Measurements from ENCODE around the gene DTX3.
"Not testable (repeated sequence)": the region's sequence is repeated elsewhere in the genome, so short reads cannot be mapped to it uniquely, and the experiment has no call there.

DTX3 gene

DNA sequence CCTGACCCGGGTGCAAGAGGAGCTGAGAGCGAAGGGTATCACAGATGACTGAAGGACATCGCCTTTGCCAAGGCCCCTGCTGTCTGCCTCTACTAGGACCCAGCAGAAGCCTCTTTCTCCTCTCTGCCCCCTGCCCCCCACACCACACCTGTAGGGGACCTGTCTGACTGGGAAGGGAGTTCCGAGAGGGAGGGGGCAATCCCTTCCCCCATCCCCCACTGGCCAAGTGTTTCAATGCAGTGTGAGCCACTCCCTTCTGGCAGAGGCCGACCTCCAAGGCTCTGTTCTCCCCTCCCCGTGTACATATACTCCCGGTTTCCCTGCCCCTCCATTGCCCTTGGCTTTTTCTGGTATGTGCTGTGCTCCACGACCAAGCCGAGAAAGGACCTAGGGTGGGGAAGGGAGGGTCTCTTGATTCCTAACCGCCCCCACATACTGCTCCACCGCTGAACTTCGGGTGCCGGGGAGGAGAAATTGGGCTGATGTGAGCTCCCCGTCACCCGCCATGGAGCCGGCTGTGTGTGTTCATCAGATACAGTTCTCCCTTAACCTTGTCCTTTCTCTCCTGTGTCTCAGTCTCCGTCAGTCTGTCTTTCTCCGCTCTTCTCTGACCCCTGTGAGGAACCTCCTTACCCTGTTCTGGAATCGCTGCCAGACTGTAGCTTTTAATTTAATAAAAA lies 4.6 kb downstream of the DTX3 start:
- DNase-seq, result no peak

DNA sequence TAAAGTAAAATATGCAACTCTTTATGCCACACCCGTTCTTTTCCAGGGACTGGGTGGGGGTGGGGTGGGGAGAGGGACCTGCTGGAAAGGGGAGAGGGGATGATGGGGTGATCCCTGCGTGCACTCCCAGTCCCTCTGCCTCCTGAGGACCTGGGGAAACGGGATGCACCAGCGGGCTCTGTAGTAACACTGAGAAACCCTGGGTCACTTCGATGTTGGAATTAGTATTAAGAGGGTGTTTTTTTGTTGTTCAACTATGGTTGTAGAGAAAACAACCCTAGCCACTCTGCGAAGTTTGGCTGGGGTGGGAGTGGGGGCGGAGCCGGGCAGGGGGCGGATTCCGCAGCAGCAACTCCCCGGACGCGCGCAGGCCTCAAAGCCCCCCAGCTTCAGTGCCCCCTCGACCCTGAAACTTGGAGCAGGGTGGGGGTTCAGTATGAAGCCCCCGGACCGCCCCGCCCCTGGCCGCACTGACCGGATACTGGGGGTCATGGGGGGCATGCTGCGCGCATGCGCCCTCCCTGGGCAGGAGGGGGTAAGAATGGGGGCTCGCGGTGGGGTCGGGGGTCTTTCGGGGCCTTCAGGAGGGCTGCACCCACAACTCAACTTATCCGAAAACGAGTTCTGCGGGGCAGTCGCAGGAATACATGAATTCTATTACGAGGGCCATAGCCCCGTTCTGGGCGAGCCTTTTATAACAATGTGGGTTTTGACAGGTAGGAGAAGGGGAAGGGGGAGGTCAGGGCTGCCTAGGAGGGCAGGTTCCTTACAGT lies 5.3 kb downstream of the DTX3 start:
- no peak for DNase-seq

DNA sequence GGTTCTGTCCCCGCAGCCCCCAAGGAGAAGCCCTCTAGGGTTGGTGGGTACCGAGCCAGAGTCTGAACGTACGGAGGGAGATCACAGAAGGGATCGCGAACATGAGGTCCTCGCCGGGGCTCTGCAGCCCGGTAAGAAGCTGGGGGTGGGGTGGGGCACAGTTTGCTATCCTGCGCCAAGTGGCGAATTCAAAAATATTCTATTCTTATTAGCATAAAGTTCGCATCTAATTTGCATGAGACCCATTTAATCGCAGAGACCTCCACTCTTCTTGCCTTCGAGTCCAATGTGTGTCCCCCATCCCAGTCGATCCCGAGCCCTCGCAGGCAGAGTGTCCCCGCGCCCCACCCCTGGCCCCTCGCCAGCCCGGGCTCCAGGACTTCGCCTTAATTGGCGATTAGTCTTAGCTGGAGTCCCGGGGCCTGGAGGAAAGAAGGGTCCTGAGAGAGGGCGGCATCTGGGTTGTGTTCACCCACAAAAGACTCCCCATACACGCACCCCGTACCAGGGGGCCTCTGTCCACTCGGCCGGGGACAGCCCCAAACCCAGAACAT lies 6.0 kb downstream of the DTX3 start:
- DNase-seq, result peak; percentile 67

GRCh38 chr12:57611108-57611826 lies 6.6 kb downstream of the DTX3 start, which contains the start of gene ARHGEF25:
Gene ARHGEF25, plus strand, starts transcription at chr12:57611435. Its CDS starts 460 bp downstream, at chr12:57611895.
- peak; percentile 89 for DNase-seq

- peak; percentile 61 for DNase-seq
These were observed 7.4 kb downstream of the DTX3 start for GRCh38 chr12:57611827-57612710.

DNA sequence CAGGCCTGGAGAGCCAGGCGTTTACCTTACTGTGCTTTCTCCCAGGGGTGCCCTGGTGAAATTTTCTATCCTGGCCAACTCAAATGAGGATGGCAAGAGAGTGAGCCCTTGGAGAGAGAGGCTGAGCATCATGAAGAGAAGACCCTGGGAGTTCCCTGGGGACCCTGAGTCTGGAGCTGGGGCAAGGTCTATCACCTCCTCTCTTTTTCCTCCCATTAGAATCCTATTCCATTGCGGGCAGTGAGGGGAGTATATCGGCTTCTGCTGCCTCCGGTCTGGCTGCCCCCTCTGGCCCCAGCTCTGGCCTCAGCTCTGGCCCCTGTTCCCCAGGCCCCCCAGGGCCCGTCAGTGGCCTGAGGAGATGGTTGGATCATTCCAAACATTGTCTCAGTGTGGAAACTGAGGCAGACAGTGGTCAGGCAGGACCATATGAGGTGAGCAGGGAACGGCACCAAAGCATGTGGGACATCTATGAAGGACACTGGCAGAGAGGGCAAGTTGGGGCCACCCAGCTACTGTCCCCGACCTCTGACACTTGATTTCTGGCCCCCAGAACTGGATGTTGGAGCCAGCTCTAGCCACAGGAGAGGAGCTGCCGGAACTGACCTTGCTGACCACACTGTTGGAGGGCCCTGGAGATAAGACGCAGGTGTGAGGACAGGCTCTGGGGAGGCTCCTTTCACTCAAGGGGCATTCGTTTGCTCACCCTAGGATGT lies 8.2 kb downstream of the DTX3 start:
- DNase-seq, result no peak

DNA sequence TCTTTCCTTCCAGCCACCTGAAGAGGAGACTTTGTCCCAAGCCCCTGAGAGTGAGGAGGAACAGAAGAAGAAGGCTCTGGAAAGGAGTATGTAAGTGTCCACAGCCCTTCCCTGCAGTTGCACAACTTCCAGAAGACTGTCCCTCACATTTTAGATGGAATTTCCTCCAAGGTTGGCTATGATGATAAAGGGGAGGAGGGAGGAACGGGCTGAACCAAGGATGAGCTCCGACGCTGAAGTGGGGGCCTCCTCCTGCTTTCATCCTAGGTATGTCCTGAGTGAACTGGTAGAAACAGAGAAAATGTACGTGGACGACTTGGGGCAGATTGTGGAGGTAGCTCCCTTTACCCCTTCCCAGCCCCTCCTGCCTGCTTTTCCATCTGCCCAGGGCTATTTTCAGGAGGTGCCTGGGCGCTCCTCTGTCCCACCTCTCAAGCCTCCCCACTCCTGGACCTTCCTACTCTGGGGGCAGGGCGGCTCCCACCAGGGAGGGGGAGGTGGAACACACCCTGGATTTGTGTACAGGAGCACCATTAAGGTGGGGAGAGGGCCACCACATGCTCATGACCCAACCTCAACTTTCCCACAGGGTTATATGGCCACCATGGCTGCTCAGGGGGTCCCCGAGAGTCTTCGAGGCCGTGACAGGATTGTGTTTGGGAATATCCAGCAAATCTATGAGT lies 8.9 kb downstream of the DTX3 start:
- DNase-seq, result no peak

DNA sequence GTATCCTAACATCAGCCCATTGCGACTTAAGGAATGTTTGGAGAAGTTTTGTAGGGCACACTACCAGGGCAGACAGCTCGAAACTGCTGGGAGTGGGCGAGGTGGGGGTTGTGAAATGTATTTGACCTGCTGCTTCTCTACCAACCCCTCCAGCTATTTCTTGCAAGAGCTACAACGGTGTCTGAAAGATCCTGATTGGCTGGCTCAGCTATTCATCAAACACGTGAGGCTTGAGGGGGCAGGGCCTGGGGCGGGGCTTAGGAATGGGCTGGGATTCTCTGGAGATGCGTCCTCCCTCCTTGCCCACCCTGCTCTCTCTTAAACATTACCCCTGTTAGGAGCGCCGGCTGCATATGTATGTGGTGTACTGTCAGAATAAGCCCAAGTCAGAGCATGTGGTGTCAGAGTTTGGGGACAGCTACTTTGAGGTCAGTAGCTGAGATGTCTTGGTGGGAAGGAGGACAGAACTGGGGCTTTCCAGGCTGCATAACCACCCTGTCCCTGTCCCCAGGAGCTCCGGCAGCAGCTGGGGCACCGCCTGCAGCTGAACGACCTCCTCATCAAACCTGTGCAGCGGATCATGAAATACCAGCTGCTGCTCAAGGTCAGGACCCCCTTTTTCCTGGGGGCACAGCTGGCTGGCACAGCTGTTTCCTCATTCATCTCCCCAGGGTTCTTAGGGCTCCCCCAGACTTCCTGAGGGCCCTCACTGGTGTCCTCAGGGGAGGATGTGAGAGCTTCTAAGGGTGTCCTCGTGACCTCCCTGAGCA lies 9.7 kb downstream of the DTX3 start:
- peak; percentile 10 for DNase-seq

DNA sequence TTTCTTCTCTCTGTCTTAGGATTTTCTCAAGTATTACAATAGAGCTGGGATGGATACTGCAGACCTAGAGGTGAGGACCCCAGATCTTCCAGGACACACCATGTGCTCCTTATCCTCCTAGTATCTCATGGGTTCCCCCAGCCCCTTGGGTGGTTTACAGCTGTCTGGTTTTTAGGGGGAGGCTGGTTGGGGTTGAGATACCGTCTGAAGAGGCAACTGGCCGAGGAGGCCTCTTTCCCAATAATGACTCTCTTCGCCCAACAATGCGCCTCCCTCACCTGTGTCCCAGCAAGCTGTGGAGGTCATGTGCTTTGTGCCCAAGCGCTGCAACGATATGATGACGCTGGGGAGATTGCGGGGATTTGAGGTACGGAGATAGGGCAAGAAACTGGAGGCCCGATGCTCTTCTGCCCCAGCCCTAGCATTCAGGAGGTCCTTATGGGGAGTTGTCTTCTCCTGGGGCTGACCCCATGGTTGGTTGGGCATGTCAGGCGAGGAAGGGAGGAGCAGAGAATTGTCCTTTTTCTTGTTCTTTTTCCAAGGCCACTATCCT lies 10.4 kb downstream of the DTX3 start:
- no peak for DNase-seq

- no peak for DNase-seq
These were observed 11.0 kb downstream of the DTX3 start for GRCh38 chr12:57615637-57616036.

DNA sequence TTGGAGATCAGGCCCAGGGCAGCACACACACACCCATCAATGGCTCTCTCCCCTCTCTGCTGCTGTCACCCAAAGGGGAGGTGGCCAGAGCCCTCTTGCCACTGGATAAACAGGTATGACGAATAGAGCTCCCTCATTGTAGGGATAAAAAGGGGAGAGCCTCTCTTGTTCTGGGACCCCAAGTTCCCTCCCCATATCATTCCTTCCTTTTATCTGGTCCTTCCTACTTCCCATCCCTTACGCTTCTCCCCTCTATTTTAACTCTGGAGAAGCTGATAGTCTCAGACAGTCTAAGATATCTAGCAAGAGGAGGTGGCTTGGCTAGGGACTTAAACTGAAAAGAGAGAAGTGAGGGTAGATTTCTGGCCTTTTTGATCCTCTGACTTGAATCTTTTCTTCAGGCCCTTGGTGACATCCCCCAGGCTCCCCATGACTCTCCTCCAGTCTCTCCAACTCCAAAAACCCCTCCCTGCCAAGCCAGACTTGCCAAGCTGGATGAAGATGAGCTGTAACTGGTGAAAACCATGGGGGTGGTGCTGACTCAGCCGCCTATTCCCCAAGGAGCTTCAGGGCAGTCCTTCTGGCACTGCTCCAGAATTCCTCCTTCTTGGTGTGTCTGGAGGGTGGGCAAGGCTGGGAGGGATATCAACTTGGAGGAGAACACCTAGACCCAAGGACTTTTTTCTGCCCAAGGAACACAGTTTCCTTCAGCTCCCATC lies 11.9 kb downstream of the DTX3 start:
- peak; percentile 40 for DNase-seq

DNA sequence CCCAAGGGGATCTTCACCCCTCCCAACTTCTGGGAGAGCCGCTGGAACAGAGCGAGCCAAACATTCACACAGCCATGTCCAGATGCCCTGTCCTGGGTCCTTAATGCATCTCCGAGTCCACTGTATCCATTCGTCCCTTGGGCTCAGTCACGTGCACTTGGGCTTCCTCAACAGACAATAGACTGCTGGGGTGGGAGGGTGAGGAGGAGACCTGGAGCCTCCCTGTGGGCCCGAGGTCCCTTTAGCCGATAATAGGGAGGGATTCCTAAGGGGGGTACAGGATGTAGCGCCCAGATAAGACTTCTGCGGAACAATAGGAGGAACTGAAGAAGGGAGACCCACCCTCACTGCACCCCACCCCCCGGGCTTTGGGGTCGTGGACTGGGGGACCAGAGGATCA lies 13.3 kb downstream of the DTX3 start:
- no peak for DNase-seq

- DNase-seq, result not testable (repeated sequence)
These were observed 13.8 kb downstream of the DTX3 start for GRCh38 chr12:57618431-57618830.

DNA sequence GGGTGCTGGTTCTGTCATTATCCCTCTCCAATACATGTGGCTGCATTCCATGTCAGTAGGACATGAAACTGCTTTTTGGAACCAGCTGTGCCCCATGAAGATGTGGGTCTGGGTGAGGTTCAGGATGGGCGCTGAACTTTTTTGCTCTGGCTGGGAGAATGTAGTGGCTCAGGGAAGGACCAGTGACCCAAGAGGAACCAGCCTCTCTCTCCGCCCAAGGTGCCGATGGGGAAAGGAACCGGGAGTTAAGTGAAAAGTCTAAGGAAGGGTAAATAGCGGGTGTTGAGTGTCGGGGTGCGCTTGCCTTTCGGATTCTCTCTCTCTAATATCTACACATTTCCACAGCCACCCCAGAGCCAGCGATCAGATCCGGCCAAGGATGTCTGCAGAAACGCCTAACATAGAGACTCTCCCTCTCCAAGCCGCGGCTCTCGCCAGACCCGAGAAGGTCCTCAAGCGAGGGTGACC lies 14.4 kb downstream of the DTX3 start:
- no peak for DNase-seq

GRCh38 chr12:57619434-57620244 lies 15.0 kb downstream of the DTX3 start:
- DNase-seq, result no peak

DNA sequence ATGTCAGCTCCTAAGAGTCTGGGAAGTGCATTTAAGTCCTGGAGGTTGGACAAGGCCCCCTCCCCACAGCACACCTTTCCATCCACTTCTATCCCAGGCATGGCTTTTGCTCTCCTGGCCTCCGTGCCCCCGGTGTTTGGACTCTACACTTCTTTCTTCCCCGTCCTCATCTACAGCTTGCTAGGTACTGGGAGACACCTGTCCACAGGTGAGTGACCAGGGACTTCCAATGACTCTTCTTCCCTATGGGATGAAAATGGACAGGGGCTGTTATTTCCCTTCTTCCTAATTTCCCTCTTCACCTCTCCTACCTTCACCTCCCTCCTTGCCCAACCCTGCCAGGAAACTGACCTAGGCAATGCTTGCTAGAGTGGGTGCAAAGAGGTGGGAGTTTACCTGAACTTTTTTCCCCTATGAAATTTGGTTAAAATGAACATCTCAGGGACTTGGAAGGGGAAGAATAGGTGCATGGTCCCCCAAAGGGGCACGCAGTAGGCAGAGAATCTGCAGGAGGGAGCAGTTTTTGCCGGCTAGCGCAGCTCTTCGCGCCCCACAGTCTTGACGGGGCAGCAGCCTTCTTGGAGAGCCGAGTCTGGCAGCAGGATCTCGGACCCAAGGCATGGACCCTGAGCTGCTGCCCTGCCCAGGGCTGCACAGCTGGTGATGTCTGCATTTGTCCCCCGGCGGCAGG lies 15.8 kb downstream of the DTX3 start:
- DNase-seq, result no peak

GRCh38 chr12:57620936-57621496 lies 16.4 kb downstream of the DTX3 start:
- peak; percentile 55 for DNase-seq
